Panc1 (cell line): ENCODE measurements around the gene TM2D1. TPM values are rescaled to one million over a fixed set of nuclear protein-coding genes. Genes with fewer than 3 reads are reported as not detected.

ENCODE experiments used
- ATAC-seq: fragments of 200-7000 bp; cut with Tn5 transposase; 2 replicates; pipeline ENCODE4 v1.9.1; 2020; ENCODE audit warnings: mild to moderate bottlenecking, moderate library complexity
- BruUV-seq: library from RNA; stranded (reverse); fragments of 400-500 nt; replicated peaks from 2 replicates; lab custom pipeline; 2021; lab: Mats Ljungman, UMichigan
- CTCF ChIA-PET: fragments of 300-600 bp; sonication (Branson Sonifier 250); formaldehyde crosslinking; loops from one replicate; lab custom pipeline; 2022; ENCODE audit warnings: antibody characterized with exemption; lab: Charles Lee
- POLR2A ChIA-PET: fragments of 300-600 bp; sonication (Branson Sonifier 250); formaldehyde crosslinking; loops from one replicate; lab custom pipeline; 2022; ENCODE audit warnings: antibody characterized with exemption; lab: Charles Lee
- DNase-seq: peaks from one replicate; pipeline ENCODE4 v3.0.0-alpha.2; 2010; ENCODE audit warnings: low read depth, low spot score
- H3K27ac ChIP-seq: 2 replicates; pipeline ENCODE4 v1.5.1; 2011; ENCODE audit warnings: mild to moderate bottlenecking, low read length, inconsistent platforms
- H3K27me3 ChIP-seq: fragments of 200-500 bp; sonication (Bioruptor generic); 2 replicates; pipeline ENCODE4 v1.6.0; 2014; ENCODE audit warnings: low read length, inconsistent platforms; ENCODE audit not compliant: control insufficient read depth, insufficient read depth
- H3K36me3 ChIP-seq: fragments of 200-500 bp; sonication (Bioruptor generic); 2 replicates; pipeline ENCODE4 v1.5.1; 2014; ENCODE audit warnings: inconsistent platforms, mild to moderate bottlenecking, low read length, moderate library complexity; ENCODE audit not compliant: control insufficient read depth, insufficient read depth
- H3K4me1 ChIP-seq: 2 replicates; pipeline ENCODE4 v1.5.1; 2011; ENCODE audit warnings: inconsistent platforms, mild to moderate bottlenecking, low read length, moderate library complexity; ENCODE audit not compliant: control insufficient read depth, insufficient read depth
- H3K4me3 ChIP-seq, 2 experiments: 2 replicates each; pipeline ENCODE4 v1.5.1; 2011 to 2012; ENCODE audit warnings: low read depth in 2 of 2, low read length in 2 of 2, mild to moderate bottlenecking in 2 of 2, inconsistent platforms in 1 of 2, moderate library complexity in 1 of 2
- H3K9me3 ChIP-seq: fragments of 200-500 bp; sonication (Bioruptor generic); 2 replicates; pipeline ENCODE4 v1.5.1; 2014; ENCODE audit warnings: low read depth, mild to moderate bottlenecking, inconsistent platforms, low read length, moderate library complexity; ENCODE audit not compliant: control insufficient read depth, insufficient read depth
- POLR2AphosphoS5 ChIP-seq: IDR thresholded peaks from 2 replicates; pipeline ENCODE4 v1.6.1; 2012; ENCODE audit warnings: mild to moderate bottlenecking, low read depth, low read length, moderate library complexity
- SIN3A ChIP-seq: IDR thresholded peaks from 2 replicates; pipeline ENCODE4 v1.6.1; 2012; ENCODE audit warnings: low read depth, mild to moderate bottlenecking, low read length, moderate library complexity, borderline replicate concordance; ENCODE audit not compliant: insufficient read depth
- TCF7L2 ChIP-seq: IDR thresholded peaks from 2 replicates; pipeline ENCODE4 v1.6.1; 2011; ENCODE audit warnings: mild to moderate bottlenecking, low read depth, low read length, inconsistent platforms
- in situ Hi-C: cut with HindIII; loops from 2 replicates; pipeline ENCODE4 v1.10.0; 2016; ENCODE audit warnings: low sequenced_read_pairs, low pct_unique_long_range_greater_than_20kb
- intact Hi-C: fragments of 100-400 bp; cut with micrococcal nuclease; formaldehyde crosslinking; loops from one replicate; pipeline ENCODE4 v1.10.0; 2022; ENCODE audit not compliant: unreplicated experiment
- total RNA-seq: library from RNA; stranded (reverse); gene quantifications from one replicate; pipeline ENCODE4 v1.2.1, GENCODE V29; 2021; ENCODE audit not compliant: unreplicated experiment
- TF ChIP-seq, protein P1 (sequence below): fragments of 450-650 bp; IDR thresholded peaks from 2 replicates; pipeline ENCODE4 v1.5.1; 2017; ENCODE audit warnings: mild to moderate bottlenecking
- TF ChIP-seq, protein P2 (sequence below), 2 experiments: IDR thresholded peaks; 2 replicates each; pipeline ENCODE4 v1.6.1; 2011 to 2012; ENCODE audit warnings: low read depth in 2 of 2, control low read depth in 1 of 2, low read length in 1 of 2, mild to moderate bottlenecking in 1 of 2, moderate library complexity in 1 of 2; ENCODE audit not compliant: insufficient read depth in 1 of 2

Gene TM2D1
- total RNA-seq, 1 experiment from 2014 or later: 43.2 TPM

DNA sequence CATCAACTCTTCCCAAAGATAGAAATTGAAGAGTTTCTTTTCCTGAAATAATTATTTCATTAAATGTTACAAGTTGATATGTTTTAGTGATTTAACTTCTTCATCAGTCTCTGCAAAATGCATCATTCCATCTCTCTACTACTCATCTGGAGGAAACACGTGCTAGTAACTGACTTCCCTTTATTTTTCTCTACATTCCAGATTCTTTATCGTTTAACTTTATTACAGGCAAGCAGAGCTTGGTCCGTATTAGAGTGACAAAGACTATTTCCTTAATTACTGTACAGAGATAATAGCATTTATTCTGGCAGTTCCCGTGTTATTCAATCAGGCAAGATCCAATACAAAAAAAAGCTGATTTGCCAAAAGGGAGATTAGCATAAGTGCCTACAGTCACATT, 88.6 kb downstream of the TM2D1 start:
- Histone ChIP-seq H3K4me3 (no peak overlapping the region), H3K27me3 (no peaks in the 10 kb centered on the region), H3K9me3 (no peaks in the 10 kb centered on the region), H3K4me1 (peaks cover 2% of the 10 kb centered on the region; the same call in 1 of the 2 replicates), H3K27ac (no peak overlapping the region), H3K36me3 (no peaks in the 10 kb centered on the region)
- POLR2A ChIA-PET: no interaction called here
- no peak for DNase-seq
- BruUV-seq: no TSS peak
- no peak for ATAC-seq
- intact Hi-C loops (no loop called here), in situ Hi-C loops (no loop called here)
- TF ChIP-seq, protein P1, sequence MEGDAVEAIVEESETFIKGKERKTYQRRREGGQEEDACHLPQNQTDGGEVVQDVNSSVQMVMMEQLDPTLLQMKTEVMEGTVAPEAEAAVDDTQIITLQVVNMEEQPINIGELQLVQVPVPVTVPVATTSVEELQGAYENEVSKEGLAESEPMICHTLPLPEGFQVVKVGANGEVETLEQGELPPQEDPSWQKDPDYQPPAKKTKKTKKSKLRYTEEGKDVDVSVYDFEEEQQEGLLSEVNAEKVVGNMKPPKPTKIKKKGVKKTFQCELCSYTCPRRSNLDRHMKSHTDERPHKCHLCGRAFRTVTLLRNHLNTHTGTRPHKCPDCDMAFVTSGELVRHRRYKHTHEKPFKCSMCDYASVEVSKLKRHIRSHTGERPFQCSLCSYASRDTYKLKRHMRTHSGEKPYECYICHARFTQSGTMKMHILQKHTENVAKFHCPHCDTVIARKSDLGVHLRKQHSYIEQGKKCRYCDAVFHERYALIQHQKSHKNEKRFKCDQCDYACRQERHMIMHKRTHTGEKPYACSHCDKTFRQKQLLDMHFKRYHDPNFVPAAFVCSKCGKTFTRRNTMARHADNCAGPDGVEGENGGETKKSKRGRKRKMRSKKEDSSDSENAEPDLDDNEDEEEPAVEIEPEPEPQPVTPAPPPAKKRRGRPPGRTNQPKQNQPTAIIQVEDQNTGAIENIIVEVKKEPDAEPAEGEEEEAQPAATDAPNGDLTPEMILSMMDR: no peak
- TF ChIP-seq POLR2AphosphoS5: no peak
- TF ChIP-seq SIN3A: no peak
- TF ChIP-seq TCF7L2: no peak
- TF ChIP-seq, protein P2, sequence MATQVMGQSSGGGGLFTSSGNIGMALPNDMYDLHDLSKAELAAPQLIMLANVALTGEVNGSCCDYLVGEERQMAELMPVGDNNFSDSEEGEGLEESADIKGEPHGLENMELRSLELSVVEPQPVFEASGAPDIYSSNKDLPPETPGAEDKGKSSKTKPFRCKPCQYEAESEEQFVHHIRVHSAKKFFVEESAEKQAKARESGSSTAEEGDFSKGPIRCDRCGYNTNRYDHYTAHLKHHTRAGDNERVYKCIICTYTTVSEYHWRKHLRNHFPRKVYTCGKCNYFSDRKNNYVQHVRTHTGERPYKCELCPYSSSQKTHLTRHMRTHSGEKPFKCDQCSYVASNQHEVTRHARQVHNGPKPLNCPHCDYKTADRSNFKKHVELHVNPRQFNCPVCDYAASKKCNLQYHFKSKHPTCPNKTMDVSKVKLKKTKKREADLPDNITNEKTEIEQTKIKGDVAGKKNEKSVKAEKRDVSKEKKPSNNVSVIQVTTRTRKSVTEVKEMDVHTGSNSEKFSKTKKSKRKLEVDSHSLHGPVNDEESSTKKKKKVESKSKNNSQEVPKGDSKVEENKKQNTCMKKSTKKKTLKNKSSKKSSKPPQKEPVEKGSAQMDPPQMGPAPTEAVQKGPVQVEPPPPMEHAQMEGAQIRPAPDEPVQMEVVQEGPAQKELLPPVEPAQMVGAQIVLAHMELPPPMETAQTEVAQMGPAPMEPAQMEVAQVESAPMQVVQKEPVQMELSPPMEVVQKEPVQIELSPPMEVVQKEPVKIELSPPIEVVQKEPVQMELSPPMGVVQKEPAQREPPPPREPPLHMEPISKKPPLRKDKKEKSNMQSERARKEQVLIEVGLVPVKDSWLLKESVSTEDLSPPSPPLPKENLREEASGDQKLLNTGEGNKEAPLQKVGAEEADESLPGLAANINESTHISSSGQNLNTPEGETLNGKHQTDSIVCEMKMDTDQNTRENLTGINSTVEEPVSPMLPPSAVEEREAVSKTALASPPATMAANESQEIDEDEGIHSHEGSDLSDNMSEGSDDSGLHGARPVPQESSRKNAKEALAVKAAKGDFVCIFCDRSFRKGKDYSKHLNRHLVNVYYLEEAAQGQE (IDR thresholded peaks at IDR 0.05; ENCODE audit: insufficient read depth in 1 of 2, low read depth in 2 of 2, low read length in 1 of 2): no peak
- CTCF ChIA-PET: interaction anchor here (1.1 kb wide), 1 partner anchor 586 kb away, joined by 3 read pairs; no protein-coding TSS in a partner anchor

DNA sequence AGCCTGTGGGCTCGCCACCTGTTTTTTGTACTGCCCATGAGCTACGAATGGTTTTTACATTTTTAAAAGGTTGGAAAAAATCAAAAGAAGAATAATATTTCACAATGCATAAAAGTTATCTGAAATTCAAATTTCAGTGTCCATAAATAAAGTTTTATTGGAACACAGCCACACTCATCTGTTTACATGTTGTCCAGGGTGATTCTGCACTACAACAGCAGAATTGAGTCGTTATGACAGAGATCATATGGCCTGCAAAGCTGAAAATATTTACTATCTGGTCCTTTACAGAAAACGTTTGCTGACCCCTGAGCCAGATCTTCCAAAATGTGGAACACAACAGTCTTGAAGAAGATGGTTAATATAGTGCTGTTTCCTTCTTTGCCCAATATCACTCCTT, 89.4 kb downstream of the TM2D1 start:
- TF ChIP-seq, protein P2 (IDR thresholded peaks at IDR 0.05; ENCODE audit: insufficient read depth in 1 of 2, low read depth in 2 of 2, low read length in 1 of 2): no peak
- TF ChIP-seq, protein P1: no peak
- no peak for TF ChIP-seq TCF7L2
- TF ChIP-seq SIN3A: no peak
- TF ChIP-seq POLR2AphosphoS5: no peak
- POLR2A ChIA-PET: interaction anchor here (0.7 kb wide), 1 partner anchor 184 kb away, joined by 4 read pairs; no protein-coding TSS in a partner anchor
- intact Hi-C loops: no loop called here

More for the DNA sequence above, 89.4 kb downstream of the TM2D1 start:
- DNase-seq (no peak), ATAC-seq (no peak)
- Histone ChIP-seq H3K27me3 (no peaks in the 10 kb centered on the region), H3K4me3 (no peak overlapping the region), H3K27ac (no peak overlapping the region), H3K36me3 (no peaks in the 10 kb centered on the region), H3K4me1 (no peaks in the 10 kb centered on the region), H3K9me3 (no peaks in the 10 kb centered on the region)
- in situ Hi-C loops: no loop called here
- CTCF ChIA-PET: interaction anchor here (1.1 kb wide), 1 partner anchor 586 kb away, joined by 3 read pairs; no protein-coding TSS in a partner anchor
- no TSS peak for BruUV-seq
